ENCODE data around the gene BCL2L11.

Gene BCL2L11

DNA sequence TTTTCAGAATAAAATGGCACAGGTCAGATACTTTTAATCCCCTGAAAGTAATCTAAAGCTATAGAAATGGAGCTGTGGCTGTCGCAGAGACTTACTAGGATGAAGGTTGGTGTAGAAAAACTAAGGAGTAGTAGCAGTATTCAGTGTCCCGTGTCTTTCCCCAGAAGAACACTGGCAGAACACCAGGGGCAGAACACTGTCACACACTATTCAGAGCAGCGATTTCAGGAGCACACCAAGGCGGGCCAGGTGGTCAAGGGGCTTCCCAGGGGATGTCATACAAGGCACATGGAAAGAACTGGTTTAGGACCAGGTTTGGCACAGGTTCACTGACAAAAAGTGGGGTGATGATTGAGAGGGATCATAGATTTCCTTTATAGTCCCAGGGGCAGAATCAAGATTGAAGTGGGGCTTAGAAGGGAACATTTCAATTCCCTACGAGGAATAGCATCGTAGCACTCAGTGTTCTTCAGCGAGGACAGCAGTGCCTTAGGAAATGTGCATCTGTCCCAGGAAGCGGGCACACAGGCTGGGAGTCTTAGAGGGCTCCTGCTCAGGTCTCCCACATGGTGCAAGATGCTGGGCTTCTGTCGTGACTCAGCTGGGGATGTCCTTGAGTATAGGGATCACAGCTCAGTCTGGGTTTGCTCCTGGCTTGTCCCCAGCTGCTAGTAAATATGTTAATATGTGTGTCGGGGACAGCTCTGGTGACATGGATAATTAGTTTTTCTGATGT is 22.6 kb downstream of the BCL2L11 start:
- no peak for DNase-seq (ENCODE audit: low read depth in 2 of 2)

DNA sequence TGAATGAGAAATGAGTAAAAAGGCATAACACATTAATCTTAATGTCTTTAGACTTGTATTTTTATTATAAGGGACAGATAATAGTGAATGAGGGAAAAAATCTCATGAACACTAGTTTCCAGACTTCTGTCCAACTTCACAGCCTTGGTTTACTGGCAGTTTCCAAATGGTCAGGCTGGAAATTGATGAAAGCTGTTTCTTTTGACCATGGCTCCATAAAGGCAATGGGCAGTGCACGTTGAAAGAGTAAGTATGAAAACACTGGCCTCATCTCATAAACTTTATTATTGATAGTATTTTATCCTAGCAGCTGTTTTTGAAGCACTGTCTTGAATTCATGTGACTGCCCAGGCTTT is 23.1 kb downstream of the BCL2L11 start:
- DNase-seq (ENCODE audit: low read depth in 2 of 2), result no peak

DNA sequence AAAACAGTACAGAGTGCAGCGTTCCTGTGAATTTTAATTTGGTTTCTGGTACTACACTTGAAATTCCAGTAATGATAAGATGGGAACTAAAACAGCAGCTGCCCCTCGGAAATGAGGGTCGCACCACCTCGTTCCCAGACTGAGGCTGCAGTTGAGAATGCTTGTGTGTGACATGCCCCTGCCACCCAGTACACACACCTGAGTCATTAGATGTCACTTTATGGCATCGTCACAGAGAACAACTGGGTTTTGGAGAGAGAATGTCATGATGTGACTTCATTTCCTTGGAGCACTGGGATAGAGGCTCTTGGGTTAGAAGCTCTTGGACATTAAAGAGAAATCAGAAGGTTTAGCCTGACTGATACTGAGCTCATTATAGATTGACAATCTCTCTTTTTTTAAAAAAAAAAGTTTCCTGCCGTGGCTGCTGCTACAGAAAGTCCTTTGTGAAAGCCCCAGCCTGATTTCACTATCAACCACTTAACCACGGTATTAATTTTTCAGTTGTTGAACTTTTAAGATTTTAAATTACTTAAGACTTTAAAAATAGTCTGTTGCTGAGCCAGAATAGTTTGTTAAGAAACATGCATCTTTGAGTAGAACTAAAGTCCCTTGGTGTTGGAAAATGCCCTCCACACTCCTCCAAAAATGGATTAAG is 24.5 kb downstream of the BCL2L11 start:
- no peak for DNase-seq (ENCODE audit: low read depth in 2 of 2)

DNA sequence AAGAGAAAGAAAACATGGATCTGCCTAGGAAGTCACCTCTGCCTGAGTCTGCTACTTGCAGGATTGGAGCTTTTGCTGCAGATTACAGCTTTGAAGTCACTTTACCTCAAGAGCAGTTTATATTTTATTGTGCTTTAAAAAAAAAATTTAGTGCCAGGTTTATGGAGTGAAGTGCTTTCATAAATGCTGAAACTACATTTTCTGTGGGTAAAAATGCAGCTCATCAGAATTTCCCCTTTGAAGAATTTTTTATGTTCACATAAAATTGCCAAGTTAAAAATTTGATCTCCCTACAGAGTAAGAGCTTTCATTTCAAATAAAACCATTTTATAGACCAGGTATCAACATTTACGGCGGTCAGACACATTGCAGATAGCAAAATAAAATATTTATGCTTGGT is 25.2 kb downstream of the BCL2L11 start:
- DNase-seq (ENCODE audit: low read depth in 2 of 2), result no peak

DNA sequence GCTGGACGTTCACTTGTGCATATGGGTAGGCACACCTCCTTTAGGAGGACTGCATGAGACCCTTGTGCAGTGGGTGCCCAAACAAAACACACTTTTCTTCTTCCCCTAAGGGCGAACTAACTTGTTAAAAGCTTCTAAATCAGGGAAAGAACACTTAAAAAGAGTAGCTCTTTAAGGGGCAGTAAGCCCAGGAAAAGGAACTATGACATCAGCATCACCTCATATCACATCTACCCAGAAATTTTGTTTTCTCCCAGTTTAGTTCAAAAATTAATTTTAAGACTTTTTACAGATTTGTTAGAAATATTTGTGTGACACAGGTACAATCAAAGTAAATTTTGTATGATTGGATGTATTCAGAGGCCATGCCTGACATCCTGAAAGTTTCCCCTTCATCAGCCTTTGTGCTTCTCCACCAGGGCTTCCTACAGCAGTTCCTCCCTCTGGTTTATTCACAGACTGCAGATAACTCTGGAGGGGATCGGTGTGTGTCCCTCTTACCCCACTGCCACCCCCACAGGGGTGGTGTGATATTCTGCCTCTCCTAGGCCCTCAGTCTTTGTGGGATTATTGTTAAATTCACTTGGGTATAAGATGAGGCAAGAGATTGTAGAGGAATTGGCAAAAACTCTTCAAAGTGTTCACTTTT is 27.6 kb downstream of the BCL2L11 start:
- DNase-seq (ENCODE audit: low read depth in 2 of 2), result no peak

DNA sequence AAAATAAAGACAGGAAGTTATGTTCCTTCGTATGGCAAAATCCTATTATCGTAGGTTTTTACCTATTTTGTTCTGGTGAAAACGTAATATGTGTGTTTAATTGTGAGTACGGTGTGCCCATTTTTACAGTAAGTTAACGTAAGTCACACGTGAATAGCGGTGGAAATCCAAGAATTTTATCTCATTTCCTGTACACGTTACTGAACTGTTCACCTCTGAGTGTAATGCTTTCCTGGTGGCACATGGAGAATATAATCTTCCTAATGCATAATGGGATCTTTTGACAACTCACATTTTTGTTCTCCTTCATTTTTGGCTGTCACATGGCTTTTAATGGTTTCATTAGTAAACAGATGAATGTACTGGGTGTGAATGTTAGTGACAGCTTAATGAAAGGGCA is 28.2 kb downstream of the BCL2L11 start:
- no peak for DNase-seq (ENCODE audit: low read depth in 2 of 2)

DNA sequence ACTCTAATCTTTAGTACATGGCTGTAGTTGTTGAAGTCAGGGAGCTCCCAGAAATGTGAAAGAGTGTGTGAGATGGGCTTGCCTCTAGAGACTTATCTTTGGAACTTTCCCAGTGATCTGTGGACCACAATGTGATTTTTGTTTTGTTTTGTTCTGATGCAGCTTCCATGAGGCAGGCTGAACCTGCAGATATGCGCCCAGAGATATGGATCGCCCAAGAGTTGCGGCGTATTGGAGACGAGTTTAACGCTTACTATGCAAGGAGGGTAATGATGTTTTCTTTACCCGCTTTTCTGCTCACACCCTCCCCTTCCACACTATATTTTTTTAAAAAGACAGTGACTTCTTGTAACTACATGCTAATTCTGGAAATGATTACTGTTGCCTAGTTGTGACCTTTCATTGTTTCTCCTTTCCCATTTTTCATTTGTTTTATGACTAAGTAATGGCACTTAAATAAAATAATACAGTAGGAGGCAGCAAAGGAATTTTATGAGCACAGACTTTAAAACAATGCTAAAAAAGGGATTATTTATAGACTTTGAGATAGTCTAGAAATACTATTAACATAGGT is 29.3 kb downstream of the BCL2L11 start:
- no peak for DNase-seq (ENCODE audit: low read depth in 2 of 2)

DNA sequence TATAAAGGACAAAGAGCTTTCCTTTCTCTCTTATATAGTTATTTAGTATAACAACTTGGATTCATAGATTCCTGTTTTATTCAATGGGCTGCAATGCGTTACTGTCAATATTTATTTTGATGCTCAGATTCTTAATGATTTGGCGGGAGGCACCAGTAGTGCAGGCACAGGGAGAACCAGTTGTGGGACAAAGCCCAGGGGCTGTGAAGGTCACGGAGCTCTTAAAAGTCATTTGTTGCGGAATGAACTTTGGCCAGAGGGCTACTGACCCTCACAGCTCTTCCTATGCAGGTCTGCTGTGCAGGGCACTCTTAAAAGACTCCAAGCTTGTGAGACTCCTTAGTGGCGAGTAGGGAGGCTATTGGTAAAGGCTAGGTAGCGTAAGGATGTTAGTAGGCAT is 34.0 kb downstream of the BCL2L11 start:
- no peak for DNase-seq (ENCODE audit: low read depth in 2 of 2)

DNA sequence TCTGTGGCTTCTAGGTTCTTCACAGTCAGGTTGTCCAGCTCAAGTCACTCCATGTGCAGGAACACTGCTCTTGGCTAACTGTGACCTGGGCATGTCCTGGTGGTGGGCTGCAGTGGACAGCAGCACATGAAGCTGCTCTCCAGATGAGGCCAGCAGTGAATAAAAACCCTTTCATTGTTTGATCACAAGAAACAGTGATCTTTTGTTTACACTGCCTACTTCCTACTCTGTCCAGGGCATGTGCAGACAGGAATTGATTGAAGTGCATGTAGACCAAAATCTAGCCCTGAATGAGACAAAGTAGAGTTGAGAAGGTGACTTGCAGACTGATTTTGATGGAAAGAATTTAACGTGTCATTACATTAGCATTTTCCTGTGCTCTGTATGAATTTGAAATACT is 34.9 kb downstream of the BCL2L11 start:
- DNase-seq (ENCODE audit: low read depth in 2 of 2), result no peak

DNA sequence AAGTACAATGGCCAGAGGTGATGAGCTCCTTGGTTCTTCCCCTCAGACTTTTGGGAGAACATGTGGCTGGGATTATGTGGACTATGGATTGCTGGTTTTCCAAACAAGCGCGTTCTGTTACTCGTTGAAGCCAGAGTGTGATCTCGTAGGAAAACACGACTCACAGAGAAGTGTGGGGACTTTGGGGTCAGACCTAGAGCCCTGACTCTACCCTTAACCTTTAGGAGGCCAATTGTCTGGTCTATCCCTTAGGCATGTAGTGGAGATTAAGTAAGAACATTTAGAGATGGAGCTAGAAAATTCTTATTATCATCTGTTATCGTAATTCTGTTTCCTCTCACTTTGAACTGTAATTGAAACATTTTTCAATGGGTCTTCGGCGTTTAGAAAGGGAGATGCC is 35.8 kb downstream of the BCL2L11 start:
- no peak for DNase-seq (ENCODE audit: low read depth in 2 of 2)

DNA sequence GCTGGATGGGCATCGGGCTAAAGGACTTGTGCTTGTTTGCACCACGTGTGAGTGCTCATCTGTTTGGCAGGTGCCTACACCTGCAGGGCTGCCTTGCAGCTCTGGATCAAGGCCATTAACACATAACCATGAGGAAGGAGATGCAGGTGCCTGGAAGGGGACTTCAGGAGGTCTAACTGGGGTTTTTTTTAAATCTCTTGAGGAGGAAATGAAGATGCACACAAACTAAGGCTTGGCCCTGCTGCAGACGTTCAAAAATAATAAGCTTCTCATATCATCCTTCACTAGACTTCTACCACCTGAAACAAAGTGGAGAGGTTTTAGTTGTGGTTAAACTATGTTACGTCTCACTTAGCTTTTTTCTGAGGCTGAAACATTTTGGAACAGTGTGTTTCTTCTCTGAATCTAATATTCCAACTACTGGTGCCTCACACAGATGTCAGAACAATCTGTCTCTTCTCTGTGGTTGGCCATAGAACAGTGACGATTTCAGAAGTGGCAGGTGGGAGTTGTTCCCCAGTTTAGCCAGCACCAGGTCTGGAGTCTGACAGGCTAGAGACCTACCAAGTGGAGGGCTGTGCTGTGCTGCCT is 36.5 kb downstream of the BCL2L11 start:
- DNase-seq (ENCODE audit: low read depth in 2 of 2), result no peak

DNA sequence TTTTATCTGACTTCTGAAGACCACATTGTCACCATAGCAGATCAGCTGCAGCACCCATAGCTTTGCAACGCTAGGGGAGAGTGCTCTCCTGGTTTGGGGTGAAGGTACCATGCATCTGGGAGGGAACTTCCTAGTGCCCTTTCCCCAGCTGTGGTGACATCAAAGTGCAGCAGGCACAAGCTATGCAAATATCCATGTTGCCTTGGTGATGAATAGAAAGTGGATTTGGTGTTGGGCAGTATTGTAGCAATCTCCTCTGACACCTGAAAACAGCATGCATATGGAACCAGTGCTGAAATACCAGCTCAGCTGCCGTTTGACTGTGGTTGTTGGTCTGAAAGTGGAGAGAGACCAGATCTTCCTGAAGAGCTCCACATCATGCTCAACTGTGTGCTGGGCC is 37.1 kb downstream of the BCL2L11 start:
- DNase-seq (ENCODE audit: low read depth in 2 of 2), result no peak

DNA sequence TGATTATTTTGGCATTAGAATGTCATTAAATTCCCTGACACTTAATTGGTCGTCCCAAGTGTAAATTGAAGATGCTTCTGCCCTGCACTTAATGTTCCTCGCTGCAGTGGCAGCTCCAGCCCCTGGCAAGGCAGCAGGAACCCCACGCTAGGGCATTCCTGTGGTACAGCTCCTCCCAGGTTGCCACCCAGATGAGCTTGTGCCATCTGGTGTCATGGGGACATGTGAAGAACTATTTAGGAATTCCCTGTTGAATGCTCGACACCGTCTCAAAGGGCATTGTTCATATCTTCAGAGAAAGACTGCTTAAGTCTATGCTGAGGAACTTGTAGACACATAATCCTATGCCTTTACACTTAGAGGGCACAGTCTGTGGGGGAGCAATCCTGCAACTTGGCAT is 38.9 kb downstream of the BCL2L11 start:
- DNase-seq (ENCODE audit: low read depth in 2 of 2), result no peak

DNA sequence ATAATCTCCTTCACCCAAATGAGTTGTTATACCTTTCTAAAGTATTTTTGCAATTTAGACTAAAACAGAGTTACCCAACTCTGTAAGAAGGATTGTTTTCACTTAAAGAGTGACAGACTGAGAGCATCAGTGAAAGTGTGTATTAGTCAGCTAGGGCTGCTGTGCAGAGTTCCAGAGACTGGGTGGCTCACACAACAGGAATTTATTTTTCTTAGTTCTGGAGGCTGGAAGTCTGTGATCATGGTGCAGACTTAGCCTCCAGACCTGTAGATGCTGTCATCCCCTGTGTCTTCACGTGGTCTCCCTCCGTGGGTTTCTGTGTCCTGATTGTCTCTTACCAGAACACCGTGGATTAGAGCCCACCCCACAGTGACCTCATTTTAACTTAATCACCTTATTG is 40.0 kb downstream of the BCL2L11 start:
- no peak for DNase-seq (ENCODE audit: low read depth in 2 of 2)

DNA sequence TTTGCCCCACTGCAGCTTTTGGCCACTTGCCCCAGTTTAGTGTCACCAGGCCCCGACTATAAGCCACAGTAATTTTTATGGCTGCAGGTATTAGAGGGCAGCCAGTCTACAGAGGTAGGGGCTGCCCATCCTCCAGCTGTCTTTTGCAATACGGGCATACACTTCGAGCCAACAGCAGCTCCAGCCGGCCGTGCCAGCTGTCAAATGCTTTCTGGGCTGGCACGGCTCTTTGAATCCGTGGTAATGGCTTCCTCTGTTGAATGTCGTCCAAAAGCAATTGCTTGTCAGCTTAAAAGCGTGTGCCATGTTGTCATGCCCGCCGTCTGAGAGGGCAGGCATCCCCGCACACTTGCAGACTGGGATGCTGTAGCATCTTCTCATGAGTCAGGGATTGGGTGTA is 41.3 kb downstream of the BCL2L11 start:
- no peak for DNase-seq (ENCODE audit: low read depth in 2 of 2)

DNA sequence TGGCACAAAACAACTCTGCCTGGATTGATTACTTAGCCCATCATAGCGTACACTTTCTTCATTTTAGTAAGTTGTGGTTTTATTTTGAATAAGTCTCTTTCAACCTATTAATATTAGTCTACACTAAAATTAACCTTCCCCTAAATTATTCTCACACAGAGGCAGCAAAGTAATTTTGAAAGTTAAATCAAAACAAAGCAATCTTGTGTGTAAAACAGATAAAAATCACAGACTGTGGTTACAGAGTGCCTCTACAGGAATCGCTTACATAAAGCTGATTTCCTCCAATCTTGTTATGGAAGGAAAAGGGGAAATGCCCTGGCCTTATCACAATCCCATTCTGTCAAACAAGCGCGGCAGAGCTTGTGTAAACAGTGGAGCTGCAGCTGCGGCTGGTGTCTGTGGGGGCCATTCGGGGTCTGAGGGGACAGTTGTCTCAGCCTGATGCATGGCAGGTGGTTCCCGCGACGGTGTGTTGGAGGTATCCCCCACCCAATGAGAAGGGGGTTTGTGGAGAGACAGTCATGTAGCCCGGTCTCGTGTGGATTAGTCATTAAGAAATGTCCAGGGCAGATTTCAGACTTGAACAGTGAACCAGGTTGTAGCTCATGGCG is 42.1 kb downstream of the BCL2L11 start:
- no peak for DNase-seq (ENCODE audit: low read depth in 2 of 2)

DNA sequence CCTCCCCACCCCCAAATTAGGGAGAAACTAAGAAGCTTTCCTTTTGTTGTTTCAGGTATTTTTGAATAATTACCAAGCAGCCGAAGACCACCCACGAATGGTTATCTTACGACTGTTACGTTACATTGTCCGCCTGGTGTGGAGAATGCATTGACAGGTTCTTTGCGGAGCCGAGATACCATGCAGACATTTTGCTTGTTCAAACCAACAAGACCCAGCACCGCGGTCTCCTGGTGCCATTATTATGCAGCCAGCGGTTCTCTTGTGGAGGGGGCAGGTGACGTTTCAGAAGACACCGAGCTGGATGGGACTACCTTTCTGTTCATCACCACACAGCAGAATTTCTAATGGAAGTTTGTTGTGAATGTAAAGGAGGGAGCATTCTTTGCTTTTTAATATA is 43.4 kb downstream of the BCL2L11 start:
- DNase-seq (ENCODE audit: low read depth in 2 of 2), result no peak

DNA sequence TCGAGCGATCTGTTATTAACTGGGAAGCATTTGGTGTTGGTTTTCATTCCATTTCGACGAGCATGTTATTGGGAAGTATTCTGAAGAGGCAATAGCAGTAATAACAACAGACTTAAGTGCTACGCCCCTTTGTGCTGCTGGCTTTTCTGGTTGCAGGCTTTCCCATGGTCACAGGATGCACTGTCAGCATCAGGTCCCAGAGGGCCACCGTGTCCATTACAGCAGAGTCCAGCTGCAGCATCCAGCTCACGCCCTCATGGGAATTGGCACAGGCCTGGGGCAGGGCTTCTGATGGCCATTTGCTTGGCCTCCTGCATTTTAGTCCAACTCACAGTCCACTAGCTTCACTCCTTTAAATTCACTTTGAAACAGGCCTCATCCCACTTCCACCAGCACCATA is 44.4 kb downstream of the BCL2L11 start:
- DNase-seq (ENCODE audit: low read depth in 2 of 2), result no peak

DNA sequence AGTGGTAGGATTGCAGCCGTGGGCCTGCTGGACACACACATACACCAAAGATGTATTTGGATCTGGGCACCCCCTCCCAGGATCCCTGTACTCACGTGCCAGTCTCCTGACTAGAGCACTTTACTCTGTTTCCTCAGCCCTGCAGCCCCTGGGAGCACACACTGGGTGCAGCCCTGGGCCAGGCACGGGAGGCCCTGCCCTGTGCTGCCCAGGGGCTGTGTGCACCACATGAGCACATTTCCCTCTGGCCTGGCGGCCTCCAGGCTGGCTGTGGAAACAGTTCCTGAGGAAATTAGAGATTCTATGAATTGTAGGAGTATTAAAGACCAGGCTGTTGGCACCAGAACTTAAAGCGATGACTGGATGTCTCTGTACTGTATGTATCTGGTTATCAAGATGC is 45.4 kb downstream of the BCL2L11 start:
- no peak for DNase-seq (ENCODE audit: low read depth in 2 of 2)

DNA sequence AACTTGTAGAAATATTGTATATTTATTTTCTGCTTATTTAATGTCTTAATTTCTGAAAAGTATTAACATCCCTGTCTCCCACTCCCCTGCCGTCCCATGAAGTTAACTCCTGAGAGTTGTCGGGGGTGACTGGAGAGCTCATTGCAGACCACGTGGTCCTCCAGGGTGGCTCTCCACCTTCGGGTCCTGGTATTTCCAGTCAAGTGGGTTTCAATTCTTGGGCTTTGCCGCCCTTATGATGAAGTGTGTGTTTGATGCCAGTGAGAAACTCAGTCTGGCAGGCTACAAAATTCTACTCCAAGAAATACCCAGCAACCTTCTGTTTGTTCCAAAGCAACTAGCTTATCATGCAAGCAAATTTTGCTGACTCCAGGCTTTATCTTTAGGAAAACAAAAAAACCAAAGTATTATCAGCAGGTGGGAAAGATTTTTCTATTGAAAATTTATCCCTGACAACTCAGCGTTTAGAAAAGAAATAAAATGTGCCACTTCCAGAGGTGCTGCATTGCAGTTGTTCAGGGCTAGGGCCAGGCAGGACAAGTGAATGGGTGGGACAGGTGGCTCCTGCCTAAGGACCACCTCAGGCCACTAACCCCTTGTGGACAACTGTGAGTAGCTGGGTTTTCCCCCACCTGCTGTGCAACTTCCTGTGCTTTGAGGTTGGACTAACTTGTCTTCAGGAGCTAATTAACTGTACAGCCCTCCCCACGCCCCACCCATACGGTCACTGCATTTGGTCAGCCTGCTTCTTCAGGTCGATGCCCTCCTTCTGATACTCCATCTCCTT is 46.6 kb downstream of the BCL2L11 start:
- DNase-seq (ENCODE audit: low read depth in 2 of 2), result no peak

DNA sequence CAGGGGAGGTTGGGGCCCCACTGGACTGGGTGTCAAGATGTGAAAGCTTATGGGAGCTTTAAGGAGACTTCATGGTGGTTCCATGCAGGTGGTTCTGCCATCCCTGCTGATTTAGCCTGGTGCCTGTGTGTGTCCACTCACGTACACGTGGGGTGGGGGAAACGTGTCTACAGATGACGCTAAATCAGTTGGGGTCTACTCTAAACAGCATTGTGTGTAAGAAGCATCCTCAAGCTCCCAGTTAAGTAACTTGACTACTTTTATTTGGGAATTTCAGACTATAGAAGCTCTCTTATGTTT is 47.1 kb downstream of the BCL2L11 start:
- DNase-seq (ENCODE audit: low read depth in 2 of 2), result no peak

Measured in activated CD4-positive, alpha-beta T cell treated with anti-CD3 and anti-CD28 coated beads for 24 hours (primary cell).